Stimulated activated CD8-positive, alpha-beta memory T cell treated with anti-CD3 and anti-CD28 coated beads, Interleukin-15, amount 100 ng/mL, for 1 hour (primary cell): Measurements from ENCODE around the gene TBC1D22B.

Source experiments
- DNase-seq: peaks from one replicate; pipeline ENCODE4 v3.0.0-alpha.2; 2020; ENCODE audit warnings: low read depth

Gene TBC1D22B

GRCh38 chr6:37357288-37357687 is 99.7 kb downstream of the TBC1D22B start:
- no peak for DNase-seq

GRCh38 chr6:37357860-37358259 is 100.3 kb downstream of the TBC1D22B start:
- DNase-seq: no peak

GRCh38 chr6:37359039-37359438 is 101.5 kb downstream of the TBC1D22B start:
- DNase-seq: no peak

- no peak for DNase-seq
Observed at GRCh38 chr6:37362101-37362828, 104.7 kb downstream of the TBC1D22B start.

GRCh38 chr6:37365791-37366190 is 108.2 kb downstream of the TBC1D22B start:
- no peak for DNase-seq

- DNase-seq: no peak
Observed at GRCh38 chr6:37366910-37367309, 109.3 kb downstream of the TBC1D22B start.

- DNase-seq: no peak
Observed at GRCh38 chr6:37368961-37369320, 111.4 kb downstream of the TBC1D22B start.

- no peak for DNase-seq
Observed at GRCh38 chr6:37369321-37370201, 112.0 kb downstream of the TBC1D22B start.

GRCh38 chr6:37371154-37372083 is 113.8 kb downstream of the TBC1D22B start:
- DNase-seq: no peak

- DNase-seq: no peak
Observed at GRCh38 chr6:37372116-37372515, 114.5 kb downstream of the TBC1D22B start.

GRCh38 chr6:37373822-37374471 is 116.4 kb downstream of the TBC1D22B start:
- DNase-seq: no peak

- DNase-seq: no peak
Observed at GRCh38 chr6:37375376-37375775, 117.8 kb downstream of the TBC1D22B start.

GRCh38 chr6:37376078-37376743 is 118.6 kb downstream of the TBC1D22B start:
- no peak for DNase-seq

- no peak for DNase-seq
Observed at GRCh38 chr6:37381579-37381978, 124.0 kb downstream of the TBC1D22B start.
